ENCODE data around the gene NAALADL2. TPM values are rescaled to one million over a fixed set of nuclear protein-coding genes. Genes with fewer than 3 reads are reported as not detected.

NAALADL2 gene
- total and polyA plus RNA-seq, 2 of the 8 experiments (the other 6 are each of a cell fraction or from before 2014, with no cell fraction given): 0.12 to 0.22 TPM

DNA sequence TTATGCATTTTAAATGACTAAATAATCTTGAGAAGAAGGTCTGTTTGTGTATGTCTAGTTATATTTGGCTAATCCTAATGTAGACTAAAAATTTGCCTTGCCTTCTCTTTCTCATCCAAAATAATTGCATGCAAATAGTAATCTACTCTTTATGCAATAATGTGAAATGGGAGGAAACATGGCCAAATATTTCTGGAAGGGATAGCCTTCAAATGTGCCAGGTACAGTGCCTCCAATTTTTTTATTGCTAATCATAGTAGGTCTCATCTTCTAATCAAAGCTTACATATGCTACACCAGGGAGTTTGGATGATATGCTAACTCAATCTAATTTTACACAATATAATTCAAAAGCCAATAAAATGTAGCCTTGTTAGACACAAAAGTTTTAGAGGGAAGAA is 911.3 kb downstream of the NAALADL2 start:
- CTCF ChIA-PET (ENCODE audit: partially characterized antibody): interaction anchor here (0.6 kb wide), 1 partner anchor 553 kb away, joined by 4 read pairs; no protein-coding TSS in a partner anchor
- TF ChIP-seq POLR2A (IDR thresholded peaks at IDR 0.05; ENCODE audit: control extremely low read depth in 1 of 2, low read depth in 2 of 2, low read length in 2 of 2) (no peak), CHD2 (IDR thresholded peaks at IDR 0.05; ENCODE audit: low read length) (no peak), RFX5 (IDR thresholded peaks at IDR 0.05; ENCODE audit: borderline replicate concordance, low read depth, low read length) (no peak), GABPA (IDR thresholded peaks at IDR 0.05; ENCODE audit: borderline replicate concordance, insufficient read depth, low read length) (no peak), SIX5 (IDR thresholded peaks at IDR 0.05; ENCODE audit: low read depth, low read length) (no peak), NANOG (IDR thresholded peaks at IDR 0.05; ENCODE audit: insufficient read depth, low read depth, low read length, poor library complexity, severe bottlenecking) (no peak), SP4 (IDR thresholded peaks at IDR 0.05; ENCODE audit: low read length) (no peak), SIN3A (conservative IDR thresholded peaks at IDR 0.05 in 1 of 2, IDR thresholded peaks at IDR 0.05 in 1 of 2; ENCODE audit: low read depth in 1 of 2, low read length in 2 of 2) (no peak), BCL11A (IDR thresholded peaks at IDR 0.05; ENCODE audit: low read depth in 2 of 2, low read length in 2 of 2) (no peak), EZH2 (IDR thresholded peaks at IDR 0.05; ENCODE audit: low read depth, low read length, severe bottlenecking) (no peak), BACH1 (IDR thresholded peaks at IDR 0.05; ENCODE audit: low read length) (no peak), BRCA1 (IDR thresholded peaks at IDR 0.05; ENCODE audit: low read depth, low read length) (no peak), TCF12 (IDR thresholded peaks at IDR 0.05; ENCODE audit: low read depth, low read length) (no peak), CBX5 (IDR thresholded peaks at IDR 0.05; ENCODE audit: low read depth, low read length) (no peak)
- TF ChIP-seq, protein P1, sequence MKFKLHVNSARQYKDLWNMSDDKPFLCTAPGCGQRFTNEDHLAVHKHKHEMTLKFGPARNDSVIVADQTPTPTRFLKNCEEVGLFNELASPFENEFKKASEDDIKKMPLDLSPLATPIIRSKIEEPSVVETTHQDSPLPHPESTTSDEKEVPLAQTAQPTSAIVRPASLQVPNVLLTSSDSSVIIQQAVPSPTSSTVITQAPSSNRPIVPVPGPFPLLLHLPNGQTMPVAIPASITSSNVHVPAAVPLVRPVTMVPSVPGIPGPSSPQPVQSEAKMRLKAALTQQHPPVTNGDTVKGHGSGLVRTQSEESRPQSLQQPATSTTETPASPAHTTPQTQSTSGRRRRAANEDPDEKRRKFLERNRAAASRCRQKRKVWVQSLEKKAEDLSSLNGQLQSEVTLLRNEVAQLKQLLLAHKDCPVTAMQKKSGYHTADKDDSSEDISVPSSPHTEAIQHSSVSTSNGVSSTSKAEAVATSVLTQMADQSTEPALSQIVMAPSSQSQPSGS (IDR thresholded peaks at IDR 0.05; ENCODE audit: low read length): no peak

More for the DNA sequence above, 911.3 kb downstream of the NAALADL2 start:
- Histone ChIP-seq H3K23ac (ENCODE audit: insufficient read length) (no peak overlapping the region), H2BK12ac (ENCODE audit: low read depth, low read length) (no peak overlapping the region), H3K14ac (ENCODE audit: insufficient read length) (no peak overlapping the region), H2BK15ac (ENCODE audit: low read length) (no peak overlapping the region), H3K27ac (ENCODE audit: low read depth, low read length) (no peak overlapping the region), H3K23me2 (ENCODE audit: low read depth, low read length) (no peaks in the 10 kb centered on the region), H2BK20ac (ENCODE audit: low read length) (no peak overlapping the region), H3K79me2 (ENCODE audit: control insufficient read depth in 1 of 2, insufficient read depth in 2 of 2, low read length in 2 of 2) (no peaks in the 10 kb centered on the region), H3K9ac (replicated peaks in 1 of 4; ENCODE audit: extremely low read depth in 1 of 4, low read depth in 3 of 4, low read length in 3 of 4) (no peak overlapping the region), H2AFZ (ENCODE audit: low read length) (no peak overlapping the region), H3K36me3 (ENCODE audit: control insufficient read depth in 2 of 4, insufficient read depth in 4 of 4, low read length in 3 of 4) (no peaks in the 10 kb centered on the region), H3K4me3 (ENCODE audit: extremely low read depth in 1 of 4, insufficient read depth in 2 of 4, low read depth in 3 of 4, low read length in 4 of 4) (no peak overlapping the region), H4K20me1 (replicated peaks in 1 of 2; ENCODE audit: control insufficient read depth in 1 of 2, insufficient read depth in 2 of 2, low read length in 2 of 2) (no peaks in the 10 kb centered on the region), H2BK5ac (ENCODE audit: low read depth, low read length) (no peak overlapping the region), H2AK5ac (ENCODE audit: low read depth, low read length) (no peak overlapping the region), H3K4me1 (replicated peaks in 1 of 4; ENCODE audit: control insufficient read depth in 3 of 4, insufficient read depth in 4 of 4, low read length in 3 of 4) (no peaks in the 10 kb centered on the region), H3K27me3 (replicated peaks in 1 of 4; ENCODE audit: control insufficient read depth in 3 of 4, extremely low read depth in 1 of 4, insufficient read depth in 3 of 4, low read length in 3 of 4) (no peaks in the 10 kb centered on the region), H2BK120ac (replicated peaks; ENCODE audit: low read depth, low read length) (no peak overlapping the region), H3K4me2 (ENCODE audit: insufficient read depth in 1 of 2, low read depth in 2 of 2, low read length in 2 of 2) (no peak overlapping the region), H4K91ac (replicated peaks; ENCODE audit: insufficient read length, low read length) (no peak overlapping the region), H3K79me1 (ENCODE audit: low read depth, low read length) (no peaks in the 10 kb centered on the region), H4K8ac (ENCODE audit: extremely low read depth, insufficient read depth, low read length) (no peak overlapping the region), H3K18ac (ENCODE audit: extremely low read depth, low read length) (no peak overlapping the region), H3K4ac (replicated peaks; ENCODE audit: insufficient read length, low read depth, low read length) (no peak overlapping the region), H3K56ac (replicated peaks; ENCODE audit: insufficient read length, low read depth, low read length) (no peak overlapping the region), H4K5ac (ENCODE audit: insufficient read length, low read depth, low read length) (no peak overlapping the region), H3K9me3 (ENCODE audit: insufficient read depth in 2 of 2, low read depth in 1 of 2, low read length in 1 of 2) (no peaks in the 10 kb centered on the region)
- POLR2A ChIA-PET (ENCODE audit: partially characterized antibody): no interaction called here
- FAIRE-seq (no peak), DNase-seq (ENCODE audit: low read depth in 1 of 2, low spot score in 2 of 2) (no peak)
